ENCODE data around the gene PAGE5. TPM values are rescaled to one million over a fixed set of nuclear protein-coding genes. Genes with fewer than 3 reads are reported as not detected.

The PAGE5 gene
- total RNA-seq, result not detected

- no peak for DNase-seq
- no peaks in the 10 kb centered on the region for H3K27me3 ChIP-seq
- TF ChIP-seq CTCF (IDR thresholded peaks at IDR 0.05 in 4 of 5, conservative IDR thresholded peaks at IDR 0.05 in 1 of 5), result no peak
- no peak for TF ChIP-seq POLR2A (IDR thresholded peaks at IDR 0.05)
- intact Hi-C loops (cut with DNase I; ENCODE audit: low total_unique reads), result no loop called here
- H3K36me3 ChIP-seq, result no peaks in the 10 kb centered on the region
- no peaks in the 10 kb centered on the region for H3K4me1 ChIP-seq
- H3K4me3 ChIP-seq, result no peak within 1 kb of the TSS
- no peak within 1 kb of the TSS for H3K27ac ChIP-seq
- H3K9me3 ChIP-seq, result no peaks in the 10 kb centered on the region
- ATAC-seq, result no peak
- in situ Hi-C loops (cut with MboI; ENCODE audit: low sequenced_read_pairs in 4 of 4), result no loop called here
Measured at GRCh38 chrX:55220119-55220794, at the start of gene PAGE5. Gene PAGE5, plus strand, starts transcription at chrX:55220346. Its CDS starts 1,037 bp downstream, at chrX:55221383.

- H3K9me3 ChIP-seq, result no peaks in the 10 kb centered on the region
- no peaks in the 10 kb centered on the region for H3K4me1 ChIP-seq
- no peak overlapping the region for H3K4me3 ChIP-seq
- in situ Hi-C loops (cut with MboI; ENCODE audit: low sequenced_read_pairs in 4 of 4) (no loop called here), intact Hi-C loops (cut with DNase I; ENCODE audit: low total_unique reads) (no loop called here)
- TF ChIP-seq CTCF (IDR thresholded peaks at IDR 0.05 in 4 of 5, conservative IDR thresholded peaks at IDR 0.05 in 1 of 5) (no peak), POLR2A (IDR thresholded peaks at IDR 0.05) (no peak)
- H3K27me3 ChIP-seq, result no peaks in the 10 kb centered on the region
- DNase-seq (no peak), ATAC-seq (no peak)
- H3K36me3 ChIP-seq, result no peaks in the 10 kb centered on the region
- H3K27ac ChIP-seq, result no peak overlapping the region
Measured at GRCh38 chrX:55187281-55187680, 32.9 kb upstream of the PAGE5 start.

DNA sequence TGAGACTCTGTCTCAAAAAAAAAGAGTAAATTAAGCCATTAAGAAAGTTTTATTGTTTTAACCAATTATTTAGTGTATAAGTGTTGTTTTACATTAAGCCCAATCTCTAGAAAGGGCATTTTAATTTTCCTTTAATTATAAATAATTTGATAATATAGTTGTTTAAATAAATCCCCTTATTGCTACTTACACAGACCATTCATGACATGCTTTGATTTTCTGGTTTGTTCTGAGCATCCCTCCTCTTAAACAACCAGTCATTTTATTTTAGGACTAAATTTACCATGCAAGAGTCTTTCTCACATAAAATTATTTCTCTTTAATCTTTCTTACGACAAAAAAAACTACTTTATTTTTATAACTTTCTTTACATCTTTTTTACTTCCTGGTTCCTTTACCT lies 23.5 kb upstream of the PAGE5 start:
- intact Hi-C loops (cut with DNase I; ENCODE audit: low total_unique reads) (no loop called here), in situ Hi-C loops (cut with MboI; ENCODE audit: low sequenced_read_pairs in 4 of 4) (no loop called here)
- no peaks in the 10 kb centered on the region for H3K27me3 ChIP-seq
- no peak overlapping the region for H3K27ac ChIP-seq
- DNase-seq (no peak), ATAC-seq (no peak)
- no peak overlapping the region for H3K4me3 ChIP-seq
- no peaks in the 10 kb centered on the region for H3K36me3 ChIP-seq
- H3K9me3 ChIP-seq, result no peaks in the 10 kb centered on the region
- TF ChIP-seq POLR2A (IDR thresholded peaks at IDR 0.05) (no peak), CTCF (IDR thresholded peaks at IDR 0.05 in 4 of 5, conservative IDR thresholded peaks at IDR 0.05 in 1 of 5) (no peak)
- H3K4me1 ChIP-seq, result no peaks in the 10 kb centered on the region

GRCh38 chrX:55201930-55202579 lies 18.1 kb upstream of the PAGE5 start:
- no peaks in the 10 kb centered on the region for H3K4me1 ChIP-seq
- no peak for TF ChIP-seq CTCF (IDR thresholded peaks at IDR 0.05 in 4 of 5, conservative IDR thresholded peaks at IDR 0.05 in 1 of 5)
- TF ChIP-seq POLR2A (IDR thresholded peaks at IDR 0.05), result no peak
- intact Hi-C loops (cut with DNase I; ENCODE audit: low total_unique reads) (no loop called here), in situ Hi-C loops (cut with MboI; ENCODE audit: low sequenced_read_pairs in 4 of 4) (no loop called here)
- H3K9me3 ChIP-seq, result no peaks in the 10 kb centered on the region
- no peaks in the 10 kb centered on the region for H3K36me3 ChIP-seq
- H3K4me3 ChIP-seq, result no peak overlapping the region
- no peaks in the 10 kb centered on the region for H3K27me3 ChIP-seq
- H3K27ac ChIP-seq, result no peak overlapping the region
- DNase-seq (no peak), ATAC-seq (no peak)
